HG02759 (cell line): ENCODE data around the gene ZNF423.

ENCODE experiments used
- ATAC-seq: cut with Tn5 transposase; IDR thresholded peaks from one replicate; pipeline ENCODE4 v1.9.1; 2021; ENCODE audit warnings: mild to moderate bottlenecking, moderate library complexity; ENCODE audit not compliant: unreplicated experiment

The ZNF423 gene

GRCh38 chr16:49849754-49850108, 6.2 kb downstream of the ZNF423 start:
- ATAC-seq = no peak

- no peak for ATAC-seq
Measured at GRCh38 chr16:49849037-49849753, 6.7 kb downstream of the ZNF423 start.

- no peak for ATAC-seq
Measured at GRCh38 chr16:49848530-49848929, 7.4 kb downstream of the ZNF423 start.

DNA sequence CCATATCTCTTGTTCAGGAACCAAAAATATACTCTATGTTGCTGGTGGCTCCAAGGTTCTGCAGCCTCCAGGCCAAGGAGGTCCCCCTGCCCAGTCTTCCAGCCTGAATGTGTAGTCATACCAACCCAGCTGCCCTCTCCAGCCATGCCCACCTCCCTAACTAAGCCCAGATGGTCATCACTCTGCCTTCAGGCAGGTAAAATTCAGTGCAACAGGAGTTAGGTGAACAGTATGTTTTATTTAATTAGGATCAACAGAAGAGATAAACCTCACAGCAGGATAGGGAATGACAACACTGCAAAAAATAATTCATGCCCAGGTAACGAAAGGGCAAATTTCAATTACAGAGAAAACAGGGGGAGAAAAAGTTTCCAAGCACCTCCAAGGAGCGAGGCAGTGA, 9.1 kb downstream of the ZNF423 start:
- ATAC-seq = no peak

GRCh38 chr16:49844359-49844758, 11.6 kb downstream of the ZNF423 start:
- ATAC-seq = no peak

DNA sequence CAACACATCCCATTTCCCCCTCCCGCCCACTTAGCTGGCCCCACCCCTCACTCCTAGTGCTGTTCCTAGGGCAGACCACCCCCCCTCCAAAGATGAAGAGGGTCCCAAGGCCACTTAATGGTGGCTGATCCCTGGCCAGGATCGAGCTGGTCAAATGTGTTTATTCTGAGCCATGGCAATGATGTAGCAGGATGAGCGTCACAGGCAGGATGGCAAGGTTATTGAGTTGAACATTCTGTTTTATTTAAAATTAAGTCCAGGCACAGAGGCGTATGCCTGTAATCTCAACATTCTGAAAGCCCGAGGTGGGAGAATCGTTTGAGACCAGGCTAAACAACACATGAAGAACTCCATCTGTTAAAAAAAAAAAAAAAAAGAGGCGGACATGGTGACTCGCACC, 12.2 kb downstream of the ZNF423 start:
- ATAC-seq = no peak

DNA sequence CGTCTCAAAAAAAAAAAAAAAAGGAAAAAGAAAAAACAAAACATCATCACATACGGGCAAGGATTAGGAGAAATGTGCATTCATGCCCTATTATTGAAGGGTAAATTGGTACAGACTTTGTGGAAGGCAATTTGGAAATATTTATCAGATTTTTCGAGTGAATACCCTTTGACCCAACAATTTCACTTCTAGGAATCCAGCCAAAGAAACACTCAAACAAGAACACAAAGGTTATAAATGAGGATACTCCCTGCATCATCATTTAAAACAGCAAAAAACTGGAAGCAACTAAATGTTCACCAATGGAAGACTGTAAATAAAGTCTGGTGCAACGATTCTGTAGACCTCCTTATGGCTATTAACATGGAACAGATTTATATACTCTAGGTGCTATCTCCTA, 12.9 kb downstream of the ZNF423 start:
- no peak for ATAC-seq

- no peak for ATAC-seq
Measured at GRCh38 chr16:49839017-49839825, 16.7 kb downstream of the ZNF423 start.

GRCh38 chr16:49838441-49839016, 17.4 kb downstream of the ZNF423 start:
- ATAC-seq = no peak

GRCh38 chr16:49837688-49838410, 18.1 kb downstream of the ZNF423 start:
- ATAC-seq = no peak

GRCh38 chr16:49836668-49837067, 19.2 kb downstream of the ZNF423 start:
- no peak for ATAC-seq

DNA sequence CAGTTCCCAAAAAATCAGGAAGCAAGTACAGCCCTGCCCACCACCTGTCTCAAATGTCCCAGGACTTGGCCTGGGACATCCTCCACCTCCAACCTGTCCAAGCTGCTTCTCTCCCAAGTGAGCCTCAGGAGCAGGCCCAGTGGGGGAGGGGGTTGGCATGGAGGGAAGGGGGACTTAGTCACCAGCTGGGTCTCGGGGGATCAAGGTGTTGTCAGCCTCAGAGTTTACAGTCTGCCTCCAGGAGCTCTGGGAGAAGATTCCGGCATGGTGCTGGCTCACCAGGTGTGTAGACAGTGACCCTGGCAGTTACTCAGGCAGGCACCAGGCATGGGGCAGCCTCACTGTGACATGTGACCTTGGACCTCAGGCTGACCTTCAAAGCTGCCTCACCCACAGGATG, 19.7 kb downstream of the ZNF423 start:
- no peak for ATAC-seq

- ATAC-seq = no peak
Measured at GRCh38 chr16:49835161-49835777, 20.6 kb downstream of the ZNF423 start.

DNA sequence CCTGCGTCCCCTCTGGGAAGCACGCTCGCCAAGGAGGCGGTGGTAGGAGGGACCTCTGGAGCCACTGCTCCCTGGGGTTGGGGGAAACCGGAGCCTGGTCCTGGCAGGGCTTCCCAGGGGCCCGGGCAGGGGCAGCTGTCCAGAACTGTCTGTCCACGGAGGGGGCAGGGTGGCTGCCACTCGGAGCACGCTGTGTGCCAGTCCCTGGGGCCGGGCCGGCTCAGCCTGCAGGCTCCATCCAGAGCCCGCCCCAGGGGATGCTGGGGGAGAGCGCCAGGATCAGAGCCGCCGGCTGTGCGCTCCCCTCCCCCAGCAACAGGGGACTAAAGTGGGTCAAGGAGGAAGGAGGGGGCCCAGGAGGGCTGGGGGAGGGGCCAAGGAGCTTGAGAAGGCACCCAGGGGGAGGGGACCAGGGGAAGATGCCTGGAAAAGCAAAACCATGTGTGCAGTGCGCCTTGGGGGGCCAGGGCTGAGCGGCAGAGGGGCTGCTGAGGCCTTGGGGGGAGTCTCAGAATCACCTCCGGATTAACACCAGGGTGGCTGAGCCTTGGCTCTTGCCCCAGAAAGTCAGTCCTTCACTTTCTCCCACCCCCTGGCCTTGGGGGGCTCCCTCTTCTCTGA, 21.3 kb downstream of the ZNF423 start:
- no peak for ATAC-seq

DNA sequence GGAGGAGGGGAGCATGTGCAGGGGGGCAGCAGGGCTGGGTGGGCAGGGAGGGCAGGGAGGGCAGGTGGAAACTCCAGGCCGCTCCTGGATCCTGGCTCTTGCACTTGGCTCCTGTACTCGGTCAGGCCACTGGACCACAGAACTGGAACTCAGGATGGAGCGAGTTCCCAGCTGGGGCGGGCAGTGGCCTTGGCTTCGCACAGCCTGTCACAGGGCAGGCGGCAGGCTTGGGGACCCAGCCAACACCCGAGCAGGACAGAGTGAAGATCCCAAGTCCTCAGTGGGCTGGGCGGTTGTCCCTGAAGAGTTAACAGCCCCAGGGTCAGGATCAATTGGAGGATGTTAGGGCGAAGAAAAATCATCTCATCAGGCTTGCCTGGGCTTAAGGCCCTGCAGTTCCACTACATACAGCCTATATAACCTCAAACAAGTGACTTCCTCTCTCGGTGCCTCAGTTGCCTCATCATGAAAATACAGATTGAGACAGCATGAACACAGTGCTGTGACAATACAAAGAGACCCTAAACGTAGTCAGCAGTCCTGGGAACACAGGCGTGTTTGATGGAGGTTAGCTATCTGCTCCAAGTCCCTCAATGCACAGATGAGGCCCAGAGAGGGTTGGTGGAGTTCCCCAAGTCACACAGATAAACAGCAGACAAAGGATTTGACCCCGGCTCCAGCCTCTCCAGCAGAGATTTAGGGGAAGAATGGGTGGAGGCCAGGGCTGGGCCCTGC, 21.9 kb downstream of the ZNF423 start:
- ATAC-seq = no peak

- ATAC-seq = no peak
Measured at GRCh38 chr16:49833085-49833484, 22.8 kb downstream of the ZNF423 start.

- no peak for ATAC-seq
Measured at GRCh38 chr16:49832177-49832576, 23.7 kb downstream of the ZNF423 start.

DNA sequence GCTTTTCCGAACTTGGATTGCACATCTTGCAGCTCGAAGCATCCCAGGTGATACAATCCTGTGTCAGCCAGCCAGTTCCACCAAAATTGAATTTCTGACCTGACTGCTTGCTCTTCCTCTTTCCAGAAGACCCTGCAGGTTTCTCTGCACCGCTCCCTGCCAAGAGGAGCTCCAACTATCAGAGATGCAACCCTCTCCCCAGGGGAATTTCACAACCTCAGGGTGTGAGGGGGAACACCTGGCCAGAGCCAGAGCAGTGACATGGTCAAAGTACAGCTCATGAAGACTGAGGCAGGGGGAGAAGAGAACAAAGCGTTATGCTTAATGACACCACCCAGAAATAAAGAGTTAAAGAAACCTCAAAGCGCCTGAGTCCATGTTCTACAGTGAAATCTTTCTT, 25.0 kb downstream of the ZNF423 start:
- ATAC-seq = no peak

DNA sequence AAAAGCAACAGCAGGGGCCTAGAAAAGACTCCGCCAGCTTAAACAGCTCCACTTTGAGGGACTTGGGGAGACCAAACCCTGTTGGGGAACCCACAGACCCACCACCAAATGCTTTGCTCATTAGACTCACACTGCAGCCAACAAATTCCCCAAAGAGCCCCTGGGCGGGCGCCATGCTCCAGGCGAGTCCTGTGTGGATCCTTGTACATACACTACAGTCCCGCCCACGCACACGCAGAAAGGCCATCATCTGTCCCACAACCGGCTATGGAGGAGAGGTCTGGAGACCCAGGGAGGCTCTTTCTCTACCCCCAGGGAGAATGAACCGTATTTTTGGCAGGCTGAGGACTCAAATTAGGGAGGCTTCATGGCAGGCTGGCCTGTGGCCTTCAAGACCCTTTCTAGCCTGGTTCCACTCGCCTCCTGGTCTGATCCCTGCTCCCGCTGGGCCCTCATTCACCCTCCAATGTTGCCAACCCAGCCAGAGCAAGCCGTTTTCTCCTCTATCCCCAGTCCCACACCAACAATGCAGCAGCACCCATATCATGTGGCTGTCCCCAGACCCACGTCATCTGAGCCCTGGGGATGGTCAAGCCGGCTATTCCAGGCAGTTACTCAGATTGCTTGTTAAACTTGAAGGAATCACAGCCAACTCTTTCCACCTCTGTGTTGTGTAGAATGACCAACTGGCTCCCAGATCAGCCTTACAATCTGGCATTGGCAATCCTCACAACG, 27.2 kb downstream of the ZNF423 start:
- no peak for ATAC-seq
